Kidney tubule cell (primary cell): ENCODE results near the gene CLDN6.
A peak's percentile ranks its signal among the peaks of the same experiment; 100 is the strongest.

Source experiments
- DNase-seq: peaks from one replicate; pipeline ENCODE4 v3.0.0-alpha.2; 2018; ENCODE audit warnings: low spot score

CLDN6 gene

DNA sequence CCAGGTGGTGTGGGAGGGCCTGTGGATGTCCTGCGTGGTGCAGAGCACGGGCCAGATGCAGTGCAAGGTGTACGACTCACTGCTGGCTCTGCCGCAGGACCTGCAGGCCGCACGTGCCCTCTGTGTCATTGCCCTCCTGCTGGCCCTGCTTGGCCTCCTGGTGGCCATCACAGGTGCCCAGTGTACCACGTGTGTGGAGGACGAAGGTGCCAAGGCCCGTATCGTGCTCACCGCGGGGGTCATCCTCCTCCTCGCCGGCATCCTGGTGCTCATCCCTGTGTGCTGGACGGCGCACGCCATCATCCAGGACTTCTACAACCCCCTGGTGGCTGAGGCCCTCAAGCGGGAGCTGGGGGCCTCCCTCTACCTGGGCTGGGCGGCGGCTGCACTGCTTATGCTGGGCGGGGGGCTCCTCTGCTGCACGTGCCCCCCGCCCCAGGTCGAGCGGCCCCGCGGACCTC, 4.5 kb downstream of the CLDN6 start:
- peak; percentile 47 for DNase-seq

GRCh38 chr16:3012828-3013420, 5.1 kb downstream of the CLDN6 start, which contains the start of gene CLDN9:
TSS of gene CLDN9 (plus strand) at chr16:3012923. CDS start at chr16:3013363, 440 bp downstream.
- DNase-seq = peak; percentile 52

- DNase-seq = peak; percentile 48
Observed at GRCh38 chr16:3012246-3012645, 5.7 kb downstream of the CLDN6 start.

DNA sequence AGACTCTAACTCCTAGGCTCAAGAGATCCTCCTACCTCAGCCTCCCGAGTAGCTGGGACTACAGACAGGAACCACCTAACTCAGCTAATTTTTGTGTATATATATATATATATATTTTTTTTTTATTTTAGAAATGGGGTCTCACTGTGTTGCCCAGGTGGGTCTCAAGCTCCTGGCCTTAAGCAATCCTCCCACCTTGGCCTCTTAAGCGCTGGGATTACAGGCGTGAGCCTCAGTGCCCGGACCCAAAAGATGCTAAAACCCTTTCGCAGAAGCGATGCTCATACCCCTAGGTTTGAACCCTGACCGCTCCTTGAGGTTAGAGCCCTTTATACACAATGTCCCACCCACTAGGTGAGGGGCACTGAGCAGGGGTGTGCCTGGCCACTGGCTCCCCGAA, 7.5 kb downstream of the CLDN6 start:
- no peak for DNase-seq

- DNase-seq = peak; percentile 67
Observed at GRCh38 chr16:3009568-3010390, 8.2 kb downstream of the CLDN6 start.

- no peak for DNase-seq
Observed at GRCh38 chr16:3008690-3009037, 9.3 kb downstream of the CLDN6 start.

- no peak for DNase-seq
Observed at GRCh38 chr16:3007957-3008689, 9.9 kb downstream of the CLDN6 start.

DNA sequence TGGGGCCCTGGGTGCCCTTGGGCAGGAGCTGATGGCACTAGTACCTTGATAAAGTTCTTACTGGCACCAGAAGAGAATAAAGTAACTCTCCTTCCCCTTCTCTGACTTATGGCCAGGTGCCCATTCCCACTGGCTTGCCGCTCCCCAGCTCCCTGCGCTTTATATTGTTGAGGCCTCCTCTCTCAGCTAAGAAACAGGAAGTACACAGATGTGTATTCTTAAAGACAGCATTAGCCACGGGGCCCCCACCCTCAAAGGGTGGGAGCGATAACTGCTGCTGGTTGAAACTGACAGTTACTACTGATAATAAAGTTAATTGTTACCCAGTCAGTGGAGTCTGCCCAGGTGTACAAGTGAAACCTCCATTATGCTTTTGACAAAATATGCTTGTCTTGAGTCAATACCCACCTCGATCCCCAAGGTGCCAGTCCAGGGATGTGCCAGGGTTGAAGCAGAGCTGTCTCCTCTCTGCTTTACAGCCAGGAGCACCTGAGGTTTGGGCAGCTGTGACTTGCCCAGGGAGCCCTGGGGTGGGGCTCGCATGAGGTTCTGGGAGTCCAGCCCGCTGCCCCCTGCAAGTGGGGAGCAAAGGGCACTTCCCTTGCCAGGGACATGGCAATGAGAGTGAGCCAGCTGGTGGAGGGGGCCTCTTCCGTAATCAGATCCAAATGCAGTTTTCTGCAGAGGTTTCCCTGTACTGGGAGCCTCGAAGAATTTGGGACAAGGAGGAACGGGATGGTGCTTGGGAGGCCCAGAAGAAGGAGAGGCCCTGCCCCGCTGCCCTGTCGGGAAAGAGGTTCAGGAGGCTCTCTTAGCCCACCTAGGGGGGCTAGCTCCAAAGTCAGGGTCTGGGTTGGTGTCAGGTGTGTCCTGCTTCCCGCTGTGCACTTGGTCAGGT, 10.7 kb downstream of the CLDN6 start:
- DNase-seq = no peak

DNA sequence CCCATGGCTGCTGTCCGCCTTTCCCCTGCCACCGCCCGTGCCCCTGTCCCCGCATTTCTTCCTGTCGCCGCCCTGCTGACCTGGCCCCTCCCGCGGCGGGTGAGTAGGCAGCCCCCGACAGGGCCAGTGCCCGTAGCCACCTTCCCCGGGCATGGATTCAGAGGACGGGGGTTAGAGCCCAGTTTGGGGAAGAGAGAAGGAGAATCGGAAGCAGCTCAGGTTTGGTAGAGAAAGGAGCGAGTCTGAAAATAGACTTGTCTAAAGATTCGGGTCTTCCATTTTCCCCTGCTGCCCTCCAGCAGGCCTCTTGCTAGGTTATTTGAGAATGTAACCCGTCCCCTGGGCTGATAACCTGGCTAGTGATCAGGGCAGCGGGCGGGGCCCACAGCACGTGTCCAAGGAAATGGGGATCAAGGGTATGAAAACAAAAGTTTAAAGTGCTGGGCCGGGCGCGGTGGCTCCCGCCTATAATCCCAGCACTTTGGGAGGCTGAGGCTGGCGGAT, 13.2 kb downstream of the CLDN6 start:
- DNase-seq = peak; percentile 65

GRCh38 chr16:3004319-3004718, 13.7 kb downstream of the CLDN6 start:
- DNase-seq = peak; percentile 35

DNA sequence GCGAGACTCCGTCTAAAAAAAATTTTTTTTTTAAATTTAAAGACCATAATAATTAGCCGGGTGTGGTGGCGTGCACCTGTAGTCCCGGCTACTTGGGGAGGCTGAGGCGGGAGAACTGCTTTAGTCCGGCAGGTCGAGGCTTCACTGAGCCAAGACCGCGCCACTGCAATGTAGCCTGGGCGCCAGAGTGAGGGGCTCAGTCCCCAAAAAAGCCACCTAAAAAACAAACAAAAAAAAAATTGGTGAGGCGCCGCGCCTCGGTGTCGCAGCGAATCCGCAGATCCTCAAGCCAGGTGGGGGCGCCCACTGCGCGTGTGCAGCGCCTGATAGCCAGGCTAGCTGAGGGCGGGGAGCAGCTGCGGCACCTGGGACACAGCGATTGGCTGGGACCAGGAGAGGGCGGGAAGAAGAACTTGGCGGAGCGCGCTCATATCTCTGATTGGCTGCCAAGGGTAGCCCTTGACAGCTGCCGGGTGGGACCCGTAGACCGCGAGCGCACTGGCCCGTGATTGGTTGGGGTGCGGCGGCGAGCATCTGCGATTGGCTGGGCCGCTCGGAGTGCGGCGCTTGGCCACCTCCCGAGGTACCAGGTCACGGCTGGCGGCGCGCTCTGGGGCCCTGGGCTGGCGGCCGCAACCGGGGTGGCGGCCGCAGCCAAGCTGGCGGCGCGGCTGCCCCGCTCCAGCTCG, 14.3 kb downstream of the CLDN6 start:
- DNase-seq = peak; percentile 99

GRCh38 chr16:3001316-3001715, 16.7 kb downstream of the CLDN6 start:
- DNase-seq = no peak

DNA sequence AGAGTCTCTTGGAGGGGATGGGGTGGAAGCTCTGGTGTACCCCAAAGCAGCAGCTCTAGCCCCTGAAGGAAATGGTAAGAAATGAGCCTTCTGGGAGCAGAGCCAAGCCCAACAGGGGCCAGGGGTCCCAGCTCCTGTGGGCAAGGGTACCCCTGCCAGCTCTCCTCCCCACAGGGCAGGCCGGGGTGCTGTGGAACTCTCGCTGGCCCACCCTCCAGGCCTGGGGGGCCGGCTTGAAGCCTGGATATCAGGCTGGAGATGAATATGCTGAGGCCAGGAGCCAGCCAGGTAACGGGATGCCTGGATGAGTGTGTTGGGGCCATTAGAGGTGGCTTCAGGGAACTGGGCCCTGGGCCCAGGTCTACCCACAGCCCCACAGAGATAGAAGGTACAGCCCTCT, 17.4 kb downstream of the CLDN6 start:
- DNase-seq = no peak

DNA sequence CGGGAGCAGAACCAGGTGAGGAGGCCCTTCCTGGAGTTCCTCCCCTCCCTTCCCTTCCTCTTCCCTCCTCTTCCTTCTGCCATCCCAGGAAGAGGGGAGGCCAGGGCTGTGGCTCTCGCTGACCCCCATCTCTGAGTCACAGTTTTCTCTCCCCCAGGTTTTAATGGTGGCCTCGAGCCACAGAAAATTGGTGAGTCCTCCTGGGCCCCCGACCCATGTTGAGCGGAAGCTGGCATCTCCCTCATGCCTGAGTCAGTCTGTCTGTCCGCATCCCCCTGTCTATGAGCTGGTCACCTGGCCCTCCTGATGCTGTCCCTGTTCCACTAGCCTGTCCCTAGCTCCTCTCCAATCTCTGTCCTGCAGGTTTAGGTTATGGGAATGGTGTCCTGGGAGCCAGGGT, 18.1 kb downstream of the CLDN6 start:
- no peak for DNase-seq

- DNase-seq = no peak
Observed at GRCh38 chr16:2996298-2996697, 21.7 kb downstream of the CLDN6 start.

GRCh38 chr16:2992383-2993081, 25.5 kb downstream of the CLDN6 start:
- DNase-seq = no peak

DNA sequence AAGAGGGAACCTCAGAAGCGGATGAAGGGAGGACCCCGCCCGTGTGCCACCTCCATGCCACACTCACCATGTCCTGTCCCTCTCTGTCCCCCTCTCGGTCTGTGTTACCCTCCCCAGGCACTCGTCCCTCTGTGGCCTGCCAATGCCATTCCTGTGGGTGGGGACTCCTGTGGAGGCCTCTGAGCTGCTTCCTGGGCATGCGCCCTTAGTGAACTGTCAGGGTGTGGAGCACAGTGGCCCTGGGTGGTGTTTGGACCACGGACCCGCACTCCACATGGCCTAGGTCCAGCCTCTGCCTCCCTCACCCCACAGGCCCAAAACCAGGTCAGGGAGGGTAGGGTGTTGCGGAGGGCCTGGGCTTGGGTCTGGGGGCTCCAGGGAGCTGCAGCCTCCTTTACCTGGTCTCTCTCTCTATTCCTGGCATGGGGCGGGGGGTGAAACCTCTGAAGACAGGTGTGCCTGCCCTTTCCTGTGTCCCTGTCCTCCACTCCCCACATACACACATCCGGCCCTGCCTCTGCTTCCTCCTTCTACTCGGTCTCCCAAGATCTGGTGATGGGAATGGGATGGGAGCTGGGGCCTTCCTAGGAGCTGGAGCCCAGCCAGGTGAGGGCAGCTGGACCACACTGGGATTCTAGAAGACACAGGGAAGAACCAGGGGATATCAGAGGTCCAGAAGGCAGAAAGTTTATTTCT, 26.3 kb downstream of the CLDN6 start:
- no peak for DNase-seq

DNA sequence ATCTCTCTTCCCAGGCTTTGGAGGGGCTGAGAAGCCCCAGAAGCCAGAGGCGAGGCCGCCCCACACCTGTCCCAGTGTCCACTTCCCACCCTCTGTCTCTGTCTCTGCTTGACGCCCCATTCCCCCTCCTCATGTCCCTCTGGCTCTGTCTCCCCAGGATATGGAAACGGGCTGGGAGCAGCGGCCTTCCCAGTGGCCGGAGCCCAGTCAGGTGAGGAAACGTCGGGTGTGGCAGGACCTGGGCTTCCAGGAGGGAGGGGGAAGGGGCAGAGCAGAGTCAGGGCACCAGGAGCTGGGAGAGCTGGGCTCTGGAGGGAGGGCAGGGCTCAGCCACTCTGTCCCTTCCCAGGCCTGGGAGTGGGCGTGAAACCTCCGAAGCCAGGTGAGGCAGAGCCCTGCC, 27.1 kb downstream of the CLDN6 start:
- DNase-seq = no peak

GRCh38 chr16:2988590-2989099, 29.3 kb downstream of the CLDN6 start:
- no peak for DNase-seq

GRCh38 chr16:2987833-2988232, 30.1 kb downstream of the CLDN6 start:
- no peak for DNase-seq
